ENCODE measurements around the gene HPGDS. TPM values are rescaled to one million over a fixed set of nuclear protein-coding genes. Genes with fewer than 3 reads are reported as not detected.
"Not testable (repeated sequence)": the region's sequence is repeated elsewhere in the genome, so short reads cannot be mapped to it uniquely, and the experiment has no call there.

Gene HPGDS
- polyA plus RNA-seq (ENCODE audit: insufficient read length) = 5.5 TPM

GRCh38 chr4:94342694-94343093 lies at the start of gene HPGDS:
Gene HPGDS, minus strand, starts transcription at chr4:94342836. Its CDS starts 8,207 bp downstream, at chr4:94334629.
- no peak for DNase-seq (ENCODE audit: low read depth)

- no peak for DNase-seq (ENCODE audit: low read depth)
These were observed 48.3 kb upstream of the HPGDS start for GRCh38 chr4:94390804-94391410.

GRCh38 chr4:94389595-94390267 lies 47.1 kb upstream of the HPGDS start:
- no peak for DNase-seq (ENCODE audit: low read depth)

GRCh38 chr4:94387965-94388364 lies 45.3 kb upstream of the HPGDS start:
- not testable (repeated sequence) for DNase-seq (ENCODE audit: low read depth)

GRCh38 chr4:94385452-94385851 lies 42.8 kb upstream of the HPGDS start:
- DNase-seq (ENCODE audit: low read depth) = not testable (repeated sequence)

GRCh38 chr4:94382891-94383290 lies 40.3 kb upstream of the HPGDS start:
- DNase-seq (ENCODE audit: low read depth) = not testable (repeated sequence)

GRCh38 chr4:94378047-94378446 lies 35.4 kb upstream of the HPGDS start:
- no peak for DNase-seq (ENCODE audit: low read depth)

- DNase-seq (ENCODE audit: low read depth) = no peak
These were observed 34.7 kb upstream of the HPGDS start for GRCh38 chr4:94377294-94377693.

- no peak for DNase-seq (ENCODE audit: low read depth)
These were observed 32.7 kb upstream of the HPGDS start for GRCh38 chr4:94375364-94375763.

GRCh38 chr4:94373752-94374151 lies 31.1 kb upstream of the HPGDS start:
- no peak for DNase-seq (ENCODE audit: low read depth)

- DNase-seq (ENCODE audit: low read depth) = no peak
These were observed 30.4 kb upstream of the HPGDS start for GRCh38 chr4:94372991-94373390.

GRCh38 chr4:94372228-94372978 lies 29.8 kb upstream of the HPGDS start:
- no peak for DNase-seq (ENCODE audit: low read depth)

- no peak for DNase-seq (ENCODE audit: low read depth)
These were observed 28.7 kb upstream of the HPGDS start for GRCh38 chr4:94371290-94371689.

- no peak for DNase-seq (ENCODE audit: low read depth)
These were observed 28.1 kb upstream of the HPGDS start for GRCh38 chr4:94370533-94371254.

- no peak for DNase-seq (ENCODE audit: low read depth)
These were observed 26.4 kb upstream of the HPGDS start for GRCh38 chr4:94369046-94369445.

GRCh38 chr4:94368459-94368858 lies 25.8 kb upstream of the HPGDS start:
- DNase-seq (ENCODE audit: low read depth) = no peak

- DNase-seq (ENCODE audit: low read depth) = no peak
These were observed 22.7 kb upstream of the HPGDS start for GRCh38 chr4:94365304-94365703.

GRCh38 chr4:94364527-94364926 lies 21.9 kb upstream of the HPGDS start:
- DNase-seq (ENCODE audit: low read depth) = no peak

GRCh38 chr4:94363136-94363655 lies 20.6 kb upstream of the HPGDS start:
- DNase-seq (ENCODE audit: low read depth) = no peak

- peak; percentile 91 for DNase-seq (ENCODE audit: low read depth)
These were observed 17.2 kb upstream of the HPGDS start for GRCh38 chr4:94359838-94360237.

GRCh38 chr4:94359221-94359620 lies 16.6 kb upstream of the HPGDS start:
- no peak for DNase-seq (ENCODE audit: low read depth)

GRCh38 chr4:94358101-94358500 lies 15.5 kb upstream of the HPGDS start:
- DNase-seq (ENCODE audit: low read depth) = no peak
